Endodermal cell (in vitro differentiated cells): ENCODE results near the gene SNRPD3. TPM values are rescaled to one million over a fixed set of nuclear protein-coding genes. Genes with fewer than 3 reads are reported as not detected.

Source experiments
- DNase-seq: peaks from one replicate; pipeline ENCODE4 v3.0.0-alpha.2; 2017
- H3K27ac ChIP-seq: 2 replicates; pipeline ENCODE4 v1.5.1; 2013; ENCODE audit warnings: mild to moderate bottlenecking, low read depth, low read length, moderate library complexity
- H3K27me3 ChIP-seq: 2 replicates; pipeline ENCODE4 v1.6.1; 2013; ENCODE audit warnings: mild to moderate bottlenecking, low read length, moderate library complexity; ENCODE audit not compliant: insufficient read depth, control insufficient read depth, poor library complexity, severe bottlenecking
- H3K36me3 ChIP-seq: 2 replicates; pipeline ENCODE4 v1.7.0; 2013; ENCODE audit warnings: mild to moderate bottlenecking, low read length, moderate library complexity; ENCODE audit not compliant: control insufficient read depth, insufficient read depth
- H3K4me1 ChIP-seq: one replicate; pipeline ENCODE4 v1.7.0; 2013; ENCODE audit warnings: low read length; ENCODE audit not compliant: control insufficient read depth, insufficient read depth
- H3K4me3 ChIP-seq: 2 replicates; pipeline ENCODE4 v1.5.1; 2013; ENCODE audit warnings: mild to moderate bottlenecking, low read length, moderate library complexity
- H3K9ac ChIP-seq: 2 replicates; pipeline ENCODE4 v1.6.1; 2013; ENCODE audit warnings: mild to moderate bottlenecking, low read length, moderate library complexity; ENCODE audit not compliant: poor library complexity, severe bottlenecking; ENCODE audit errors: extremely low read depth
- H3K9me3 ChIP-seq: 2 replicates; pipeline ENCODE4 v1.6.1; 2013; ENCODE audit warnings: mild to moderate bottlenecking, low read length, moderate library complexity; ENCODE audit not compliant: control insufficient read depth
- H3K27ac Mint-ChIP-seq: 2 replicates; pipeline ENCODE4 v1.8.0; 2020; ENCODE audit warnings: mixed read lengths
- H3K27me3 Mint-ChIP-seq: 2 replicates; pipeline ENCODE4 v1.8.0; 2021; ENCODE audit warnings: mild to moderate bottlenecking, mixed read lengths; ENCODE audit not compliant: insufficient read depth
- H3K36me3 Mint-ChIP-seq: 2 replicates; pipeline ENCODE4 v1.8.0; 2020; ENCODE audit warnings: low read depth, mixed read lengths
- H3K4me1 Mint-ChIP-seq: 2 replicates; pipeline ENCODE4 v1.8.0; 2020; ENCODE audit warnings: mixed read lengths
- H3K4me3 Mint-ChIP-seq: 2 replicates; pipeline ENCODE4 v1.8.0; 2020; ENCODE audit warnings: mild to moderate bottlenecking, moderate library complexity, mixed read lengths
- H3K9me3 Mint-ChIP-seq: 2 replicates; pipeline ENCODE4 v1.8.0; 2020; ENCODE audit warnings: mild to moderate bottlenecking, mixed read lengths
- WGBS, 2 experiments: methylation state at CpG; one replicate each; pipeline versions ENCODE4 v1.1.5 to v1.1.7; 2013; ENCODE audit warnings: missing lambda C conversion rate in 2 of 2, mixed read lengths in 1 of 2; ENCODE audit not compliant: insufficient coverage in 1 of 2, insufficient read length in 1 of 2; 5-methylcytosine and 5-hydroxymethylcytosine counted together
- total RNA-seq, 2 donors: library from RNA; stranded (reverse); fragmentation: NEBNext Ultra II Directional in 1 of 2; extraction: Animal tissue kit (Norgen Biotek cat#: 25700) in 1 of 2; gene quantifications; 2 replicates in 1 of 2; 3 replicates in 1 of 2; pipeline ENCODE4 v1.2.1, GENCODE V29; 2021
- TF ChIP-seq, protein P1 (sequence below): fragments of 200-600 bp; sonication (generic); conservative IDR thresholded peaks from 2 replicates; pipeline ENCODE4 v1.5.0; 2021; ENCODE audit warnings: antibody characterized with exemption, mild to moderate bottlenecking

SNRPD3 gene
- total RNA-seq, 2 donors from 2014 or later: 158 to 180 TPM

DNA sequence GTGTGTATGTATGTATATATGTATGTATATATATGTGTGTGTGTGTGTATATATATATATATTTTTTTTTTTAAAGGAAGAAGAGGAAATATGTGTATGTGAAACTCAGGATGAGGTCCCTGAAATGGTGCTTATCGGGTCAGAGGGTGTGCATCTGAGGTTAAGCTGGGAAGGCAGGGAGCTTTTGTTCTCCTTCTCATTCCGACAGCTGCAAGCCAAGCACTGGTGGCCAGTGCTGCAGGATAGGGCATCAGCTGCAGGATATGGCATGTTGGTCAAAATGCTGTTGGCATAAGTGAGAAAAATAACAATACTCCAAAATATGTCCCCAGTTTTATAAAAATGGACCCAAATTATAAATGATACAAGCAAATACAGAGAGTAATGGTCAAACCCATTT lies 7.4 kb downstream of the SNRPD3 start:
- H3K4me1 ChIP-seq: no peaks in the 10 kb centered on the region
- no peak for DNase-seq
- H3K27ac ChIP-seq: no peak overlapping the region
- Mint-ChIP-seq H3K4me3 (no peak overlapping the region), H3K36me3 (peaks cover 47% of the 10 kb centered on the region), H3K27me3 (no peaks in the 10 kb centered on the region), H3K9me3 (no peaks in the 10 kb centered on the region), H3K4me1 (no peaks in the 10 kb centered on the region), H3K27ac (no peak overlapping the region)
- H3K36me3 ChIP-seq: peaks cover 83% of the 10 kb centered on the region
- no peaks in the 10 kb centered on the region for H3K9me3 ChIP-seq
- H3K4me3 ChIP-seq: no peak overlapping the region
- H3K27me3 ChIP-seq: no peaks in the 10 kb centered on the region
- H3K9ac ChIP-seq: no peak overlapping the region
- TF ChIP-seq, protein P1, sequence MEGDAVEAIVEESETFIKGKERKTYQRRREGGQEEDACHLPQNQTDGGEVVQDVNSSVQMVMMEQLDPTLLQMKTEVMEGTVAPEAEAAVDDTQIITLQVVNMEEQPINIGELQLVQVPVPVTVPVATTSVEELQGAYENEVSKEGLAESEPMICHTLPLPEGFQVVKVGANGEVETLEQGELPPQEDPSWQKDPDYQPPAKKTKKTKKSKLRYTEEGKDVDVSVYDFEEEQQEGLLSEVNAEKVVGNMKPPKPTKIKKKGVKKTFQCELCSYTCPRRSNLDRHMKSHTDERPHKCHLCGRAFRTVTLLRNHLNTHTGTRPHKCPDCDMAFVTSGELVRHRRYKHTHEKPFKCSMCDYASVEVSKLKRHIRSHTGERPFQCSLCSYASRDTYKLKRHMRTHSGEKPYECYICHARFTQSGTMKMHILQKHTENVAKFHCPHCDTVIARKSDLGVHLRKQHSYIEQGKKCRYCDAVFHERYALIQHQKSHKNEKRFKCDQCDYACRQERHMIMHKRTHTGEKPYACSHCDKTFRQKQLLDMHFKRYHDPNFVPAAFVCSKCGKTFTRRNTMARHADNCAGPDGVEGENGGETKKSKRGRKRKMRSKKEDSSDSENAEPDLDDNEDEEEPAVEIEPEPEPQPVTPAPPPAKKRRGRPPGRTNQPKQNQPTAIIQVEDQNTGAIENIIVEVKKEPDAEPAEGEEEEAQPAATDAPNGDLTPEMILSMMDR: no peak
- WGBS, 2 experiments: 100% methylated on average over 2 of the region's 2 CpGs

DNA sequence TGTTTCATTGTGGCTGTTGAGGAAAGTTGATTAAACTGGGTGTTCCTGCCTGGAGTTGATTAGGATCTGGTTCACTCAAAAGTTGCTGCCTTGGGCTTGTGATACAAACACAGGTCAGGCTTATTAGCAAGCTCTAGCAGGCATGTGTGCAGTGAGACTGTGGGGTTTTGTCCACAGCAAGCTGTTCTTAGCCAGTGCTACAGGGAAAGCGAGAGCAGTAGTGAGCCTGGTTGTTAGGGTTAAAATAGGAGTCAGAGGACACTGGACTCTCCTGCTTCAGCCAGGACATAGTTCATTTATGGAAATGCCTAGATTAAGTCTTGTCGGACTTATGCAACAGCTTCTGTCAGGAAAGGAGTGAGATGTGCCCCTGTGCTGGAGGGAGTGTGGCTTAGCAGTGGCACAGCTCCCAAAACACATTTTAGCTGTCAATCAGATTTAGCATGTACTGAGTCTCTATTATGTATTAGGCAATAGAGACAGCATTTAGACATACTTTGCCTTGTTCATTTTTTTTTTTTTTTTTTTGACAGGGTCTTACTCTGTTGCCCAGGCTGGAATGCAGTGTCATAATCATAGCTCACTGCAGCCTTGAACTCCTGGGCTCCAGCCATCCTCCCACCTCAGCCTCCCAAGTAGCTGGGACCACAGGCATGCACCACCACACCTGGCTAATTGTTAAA lies 8.7 kb downstream of the SNRPD3 start:
- DNase-seq: no peak
- no peak overlapping the region for H3K4me3 ChIP-seq
- H3K36me3 Mint-ChIP-seq: peaks cover 47% of the 10 kb centered on the region
- no peaks in the 10 kb centered on the region for H3K4me1 Mint-ChIP-seq
- H3K9me3 ChIP-seq: no peaks in the 10 kb centered on the region
- H3K4me3 Mint-ChIP-seq: no peak overlapping the region
- H3K27me3 Mint-ChIP-seq: no peaks in the 10 kb centered on the region
- no peaks in the 10 kb centered on the region for H3K27me3 ChIP-seq
- TF ChIP-seq, protein P1: no peak
- H3K27ac Mint-ChIP-seq: peak overlapping the region; percentile 18
- no peaks in the 10 kb centered on the region for H3K9me3 Mint-ChIP-seq
- peaks cover 78% of the 10 kb centered on the region for H3K36me3 ChIP-seq
- H3K27ac ChIP-seq: no peak overlapping the region
- 91 to 94% methylated on average over 2 of the region's 2 CpGs for WGBS, 2 experiments
- H3K9ac ChIP-seq: no peak overlapping the region
- no peaks in the 10 kb centered on the region for H3K4me1 ChIP-seq

DNA sequence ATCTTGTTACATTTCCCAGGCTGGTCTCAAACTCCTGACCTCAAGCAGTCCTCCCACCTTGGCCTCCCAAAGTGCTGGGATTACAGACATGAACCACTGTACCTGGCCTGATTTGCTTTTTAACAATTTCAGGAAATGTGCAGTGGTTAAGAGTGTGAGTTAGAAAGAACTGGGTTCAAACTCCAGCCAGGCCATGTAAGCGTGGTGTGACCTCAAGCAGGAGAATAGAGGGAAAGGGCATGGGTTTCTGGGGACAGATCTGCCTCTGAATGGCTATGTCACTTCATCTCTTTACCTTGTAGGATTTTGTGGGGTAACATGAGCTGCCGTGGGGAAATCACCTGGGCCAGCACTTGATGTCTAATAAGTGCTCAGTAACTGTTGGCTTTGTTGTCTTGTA lies 9.3 kb downstream of the SNRPD3 start:
- H3K4me1 Mint-ChIP-seq: no peaks in the 10 kb centered on the region
- no peaks in the 10 kb centered on the region for H3K27me3 Mint-ChIP-seq
- H3K27ac Mint-ChIP-seq: peak overlapping the region; percentile 32
- Histone ChIP-seq H3K36me3 (peaks cover 80% of the 10 kb centered on the region), H3K9ac (no peak overlapping the region), H3K4me3 (no peak overlapping the region), H3K27me3 (no peaks in the 10 kb centered on the region), H3K27ac (no peak overlapping the region), H3K9me3 (no peaks in the 10 kb centered on the region), H3K4me1 (no peaks in the 10 kb centered on the region)
- H3K9me3 Mint-ChIP-seq: no peaks in the 10 kb centered on the region
- DNase-seq: no peak
- no peak overlapping the region for H3K4me3 Mint-ChIP-seq
- WGBS, 2 experiments: 88 to 100% methylated on average over 2 of the region's 2 CpGs
- TF ChIP-seq, protein P1: no peak
- H3K36me3 Mint-ChIP-seq: peaks cover 51% of the 10 kb centered on the region
